GM03348 (cell line): ENCODE results near the gene TRERF1.

ENCODE experiments used
- DNase-seq: peaks from one replicate; pipeline ENCODE4 v3.0.0; 2012; ENCODE audit warnings: low spot score

The TRERF1 gene

GRCh38 chr6:42393339-42393738 lies 58.4 kb downstream of the TRERF1 start:
- DNase-seq, result no peak

DNA sequence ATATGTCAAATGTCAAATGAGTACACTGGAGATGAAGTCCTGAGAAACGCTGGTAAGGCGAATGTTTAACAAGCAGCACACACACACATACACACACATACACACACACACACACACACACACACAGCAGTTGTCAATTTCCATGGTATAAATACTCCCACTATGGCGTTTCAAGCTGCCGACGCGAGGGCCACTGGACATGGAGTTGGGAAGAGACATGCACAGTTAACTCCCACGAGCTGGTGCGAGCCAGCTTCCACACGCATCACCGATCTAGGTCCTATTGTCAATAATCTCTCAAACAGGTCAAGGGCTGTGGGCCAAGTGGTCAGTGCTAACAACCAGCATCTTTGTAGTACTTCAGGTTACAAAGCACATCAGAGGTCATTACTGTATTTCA lies 58.9 kb downstream of the TRERF1 start:
- no peak for DNase-seq

GRCh38 chr6:42391441-42391840 lies 60.3 kb downstream of the TRERF1 start:
- no peak for DNase-seq

- no peak for DNase-seq
Measured at GRCh38 chr6:42390228-42390934, 61.3 kb downstream of the TRERF1 start.

- no peak for DNase-seq
Measured at GRCh38 chr6:42389736-42390135, 62.0 kb downstream of the TRERF1 start.

DNA sequence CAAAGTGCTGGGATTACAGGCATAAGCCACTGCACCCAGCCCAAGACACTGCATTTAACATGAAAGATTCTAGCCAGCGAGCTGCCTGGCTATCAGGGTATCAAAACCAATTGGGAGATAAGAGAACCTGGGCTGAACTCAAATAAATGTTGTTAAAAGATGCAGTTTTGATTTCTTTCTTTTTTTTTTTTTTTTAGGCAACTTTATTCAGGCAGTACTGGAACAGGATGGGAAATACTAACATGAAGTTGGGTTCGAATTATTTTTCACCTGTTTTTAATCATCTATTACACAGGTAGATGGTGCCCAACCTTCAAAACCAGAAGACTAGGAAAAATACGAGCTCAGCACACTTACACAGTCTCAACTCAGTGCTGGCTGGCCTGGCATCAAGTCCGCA lies 63.7 kb downstream of the TRERF1 start:
- DNase-seq, result no peak

DNA sequence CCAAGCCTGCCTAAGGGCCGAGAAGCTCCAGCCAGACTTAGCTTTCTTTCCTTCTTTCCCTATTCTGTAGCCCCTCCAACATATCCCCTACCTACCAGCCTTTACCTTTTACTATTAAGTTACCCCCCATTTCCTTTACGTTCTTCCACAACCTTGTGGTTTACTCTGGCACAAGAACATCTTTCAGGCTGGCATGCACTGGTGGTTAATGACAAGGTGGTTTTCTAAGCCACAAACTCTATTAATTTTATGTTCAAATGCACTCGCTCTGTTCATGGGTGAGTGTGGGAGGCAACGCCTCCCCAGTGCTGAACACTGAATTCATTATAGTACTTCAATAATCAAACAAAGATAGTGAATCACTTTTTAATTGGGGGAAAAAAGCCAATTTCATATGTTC lies 64.4 kb downstream of the TRERF1 start:
- DNase-seq, result no peak

DNA sequence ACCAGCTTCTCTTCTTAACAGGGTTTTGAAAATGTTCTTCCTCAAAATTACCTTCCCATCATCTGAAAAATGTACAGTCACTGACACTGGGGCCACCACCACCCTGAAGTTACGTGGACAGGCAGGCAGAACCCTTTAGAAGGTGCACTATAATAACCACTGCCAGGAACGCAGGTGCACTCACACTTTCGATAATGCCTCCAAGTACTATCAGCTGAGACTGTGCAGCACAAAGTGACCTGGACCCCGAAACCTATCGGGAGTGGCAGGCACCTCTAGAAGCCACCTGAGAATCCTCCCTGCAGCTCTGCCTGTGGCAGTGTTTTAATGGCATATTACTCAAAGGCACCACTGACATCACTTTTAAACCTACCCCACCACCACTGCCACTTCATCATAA lies 66.4 kb downstream of the TRERF1 start:
- no peak for DNase-seq

- DNase-seq, result no peak
Measured at GRCh38 chr6:42383421-42384205, 68.1 kb downstream of the TRERF1 start.

- no peak for DNase-seq
Measured at GRCh38 chr6:42381850-42382249, 69.9 kb downstream of the TRERF1 start.

GRCh38 chr6:42380228-42380979 lies 71.3 kb downstream of the TRERF1 start:
- no peak for DNase-seq

- DNase-seq, result no peak
Measured at GRCh38 chr6:42378536-42378935, 73.2 kb downstream of the TRERF1 start.

DNA sequence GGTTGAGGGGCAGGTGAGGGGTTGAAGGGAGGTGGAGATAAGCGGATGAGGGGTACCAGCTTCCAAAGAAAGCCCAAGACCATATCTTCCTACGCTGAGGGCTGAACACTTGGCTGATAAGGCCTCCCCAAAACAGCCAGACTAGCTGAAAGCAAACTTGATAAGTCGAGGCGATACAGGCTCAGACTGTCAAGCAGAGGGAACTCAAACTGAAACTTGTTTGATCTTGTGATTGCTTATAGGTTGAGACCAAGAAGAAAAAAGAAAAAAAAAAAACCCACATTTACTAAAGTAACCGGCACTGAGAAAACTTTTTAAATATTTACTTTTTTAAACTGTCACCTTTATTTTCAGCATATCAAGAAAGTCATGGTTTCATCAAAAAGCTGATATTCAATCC lies 73.6 kb downstream of the TRERF1 start:
- DNase-seq, result no peak

DNA sequence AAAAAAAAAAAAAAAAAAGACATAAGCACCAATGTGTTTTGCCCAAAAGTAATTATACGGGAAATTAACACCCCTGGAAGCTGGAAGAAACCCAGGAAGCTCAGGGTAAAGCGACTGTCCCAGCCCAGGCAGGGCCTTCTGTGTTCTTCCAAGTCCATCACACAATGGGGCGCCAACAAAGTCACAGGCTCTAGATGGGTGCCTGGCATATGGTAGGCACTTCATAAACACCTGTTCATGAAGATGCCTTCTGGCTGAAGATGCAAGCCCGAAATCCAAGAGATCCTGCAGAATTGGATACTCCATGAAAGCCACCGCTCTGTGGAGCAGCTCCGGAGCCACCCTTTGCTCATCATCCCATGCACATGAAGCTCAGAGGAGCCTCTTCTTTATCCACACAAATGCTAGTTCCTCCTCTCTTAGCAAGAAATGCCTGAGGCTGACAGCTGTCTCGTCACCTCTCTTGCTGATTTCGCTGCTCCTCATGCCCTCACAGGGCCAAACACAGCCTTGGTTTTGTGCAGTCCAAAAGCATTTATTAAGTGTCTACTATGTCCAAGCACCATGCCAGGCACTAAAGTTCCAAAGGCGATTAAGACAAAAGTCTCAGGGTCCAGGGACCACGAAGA lies 76.6 kb downstream of the TRERF1 start:
- no peak for DNase-seq

DNA sequence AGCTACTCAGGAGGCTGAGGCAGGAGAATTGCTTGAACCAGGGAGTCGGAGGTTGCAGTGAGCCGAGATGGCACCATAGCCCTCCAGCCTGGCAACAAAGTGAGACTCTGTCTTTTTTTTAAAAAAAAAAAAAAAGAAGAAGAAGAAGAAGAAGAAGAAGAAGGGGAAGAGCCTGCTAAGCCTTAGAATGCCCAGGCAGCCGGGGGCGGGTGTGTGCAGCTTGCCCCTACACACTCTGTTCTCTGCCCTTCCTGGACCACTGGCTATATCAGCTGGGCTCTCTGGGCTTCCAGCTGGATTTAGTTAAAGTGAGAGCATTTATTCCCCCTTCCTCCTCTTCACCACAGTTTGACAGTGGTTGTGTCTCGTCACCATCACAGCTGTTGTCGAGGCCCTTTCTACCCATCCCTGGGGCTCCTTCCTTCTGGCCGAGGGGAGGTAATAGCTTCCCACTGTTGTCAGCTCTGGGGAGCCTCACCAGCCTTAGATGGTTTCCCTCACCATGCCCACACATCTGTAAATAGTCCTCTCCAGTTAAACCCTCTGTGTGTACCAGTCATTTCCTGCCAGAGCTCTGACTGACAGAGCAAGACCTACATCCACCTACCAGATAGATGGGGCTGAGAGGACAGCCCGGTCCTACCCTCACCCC lies 77.6 kb downstream of the TRERF1 start:
- DNase-seq, result no peak

GRCh38 chr6:42372699-42373098 lies 79.0 kb downstream of the TRERF1 start:
- no peak for DNase-seq

GRCh38 chr6:42370323-42370985 lies 81.3 kb downstream of the TRERF1 start:
- no peak for DNase-seq

- no peak for DNase-seq
Measured at GRCh38 chr6:42369568-42369967, 82.2 kb downstream of the TRERF1 start.

- DNase-seq, result no peak
Measured at GRCh38 chr6:42368181-42368580, 83.5 kb downstream of the TRERF1 start.

- DNase-seq, result peak; percentile 39
Measured at GRCh38 chr6:42367353-42368011, 84.2 kb downstream of the TRERF1 start.

- no peak for DNase-seq
Measured at GRCh38 chr6:42366999-42367352, 84.8 kb downstream of the TRERF1 start.
